ENCODE measurements around the gene NEO1.

DNA sequence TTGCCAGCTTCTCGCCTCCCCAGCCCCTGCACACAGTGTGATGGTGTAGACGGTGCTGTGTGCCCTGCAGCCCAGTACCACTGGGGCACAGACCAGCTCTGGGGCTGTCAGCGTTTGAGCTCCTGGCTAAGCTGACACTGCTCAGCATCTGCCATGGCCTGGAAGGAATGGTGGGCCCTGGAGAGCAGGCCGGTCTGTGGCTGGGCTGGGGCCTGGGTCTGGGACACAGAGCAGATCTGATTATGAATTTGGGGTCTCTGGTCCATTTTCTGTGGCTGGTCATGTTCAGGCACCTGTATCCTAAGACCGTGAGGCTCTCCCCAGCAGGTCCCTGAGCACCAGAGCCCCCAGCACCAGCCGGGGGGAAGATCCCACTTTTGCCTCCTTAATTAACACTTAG, 281.8 kb downstream of the NEO1 start:
- TF ChIP-seq, protein P1, sequence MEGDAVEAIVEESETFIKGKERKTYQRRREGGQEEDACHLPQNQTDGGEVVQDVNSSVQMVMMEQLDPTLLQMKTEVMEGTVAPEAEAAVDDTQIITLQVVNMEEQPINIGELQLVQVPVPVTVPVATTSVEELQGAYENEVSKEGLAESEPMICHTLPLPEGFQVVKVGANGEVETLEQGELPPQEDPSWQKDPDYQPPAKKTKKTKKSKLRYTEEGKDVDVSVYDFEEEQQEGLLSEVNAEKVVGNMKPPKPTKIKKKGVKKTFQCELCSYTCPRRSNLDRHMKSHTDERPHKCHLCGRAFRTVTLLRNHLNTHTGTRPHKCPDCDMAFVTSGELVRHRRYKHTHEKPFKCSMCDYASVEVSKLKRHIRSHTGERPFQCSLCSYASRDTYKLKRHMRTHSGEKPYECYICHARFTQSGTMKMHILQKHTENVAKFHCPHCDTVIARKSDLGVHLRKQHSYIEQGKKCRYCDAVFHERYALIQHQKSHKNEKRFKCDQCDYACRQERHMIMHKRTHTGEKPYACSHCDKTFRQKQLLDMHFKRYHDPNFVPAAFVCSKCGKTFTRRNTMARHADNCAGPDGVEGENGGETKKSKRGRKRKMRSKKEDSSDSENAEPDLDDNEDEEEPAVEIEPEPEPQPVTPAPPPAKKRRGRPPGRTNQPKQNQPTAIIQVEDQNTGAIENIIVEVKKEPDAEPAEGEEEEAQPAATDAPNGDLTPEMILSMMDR (IDR thresholded peaks at IDR 0.05; ENCODE audit: poor library complexity), result no peak
- TF ChIP-seq EZH2phosphoT487 (IDR thresholded peaks at IDR 0.05; ENCODE audit: low read depth, severe bottlenecking, unreplicated experiment), result no peak

All from hepatocyte (in vitro differentiated cells).